ENCODE data around the gene FOXG1.

DNA sequence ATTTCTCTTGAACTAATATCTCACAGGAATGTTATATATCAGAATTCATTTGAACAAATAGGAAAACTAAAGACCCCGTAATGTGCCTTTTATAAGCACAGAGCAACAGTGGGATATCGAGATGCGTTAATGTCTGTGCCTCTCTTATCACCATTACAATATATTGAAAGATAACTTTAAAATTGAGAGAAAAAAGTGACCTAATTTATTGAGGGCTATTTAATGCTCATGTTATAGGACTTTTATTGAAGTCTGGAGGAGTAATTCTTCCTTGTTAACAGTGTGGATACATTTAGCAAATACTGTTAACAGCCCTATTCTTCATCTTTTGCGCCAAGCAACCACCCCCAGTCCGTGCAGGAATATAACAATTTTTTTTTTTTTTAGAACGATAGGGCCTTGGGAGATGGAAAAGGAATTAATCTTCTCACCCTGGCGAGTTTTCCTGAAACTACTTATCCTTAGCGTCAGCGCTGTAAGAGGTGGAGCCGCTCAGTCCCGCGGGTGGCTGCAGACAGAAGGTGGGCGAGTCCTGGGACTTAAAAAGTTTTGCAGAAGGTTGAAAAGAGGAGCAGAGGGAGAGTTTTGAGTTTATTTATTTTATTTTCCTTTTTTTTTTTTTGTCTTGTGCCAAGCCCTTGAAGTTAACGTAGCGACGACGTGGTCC lies 11.0 kb downstream of the FOXG1 start:
- no peak for TF ChIP-seq POLR2A (IDR thresholded peaks at IDR 0.05; ENCODE audit: low read length)
- TF ChIP-seq GATA1 (IDR thresholded peaks at IDR 0.05; ENCODE audit: low read depth, low read length) = no peak
